ENCODE results near the gene FIGLA. TPM values are rescaled to one million over a fixed set of nuclear protein-coding genes. Genes with fewer than 3 reads are reported as not detected.

Gene FIGLA
- polyA plus RNA-seq, 1 donor (not counting 4 experiments of a cell fraction or from before 2014, with no cell fraction given) = not detected

DNA sequence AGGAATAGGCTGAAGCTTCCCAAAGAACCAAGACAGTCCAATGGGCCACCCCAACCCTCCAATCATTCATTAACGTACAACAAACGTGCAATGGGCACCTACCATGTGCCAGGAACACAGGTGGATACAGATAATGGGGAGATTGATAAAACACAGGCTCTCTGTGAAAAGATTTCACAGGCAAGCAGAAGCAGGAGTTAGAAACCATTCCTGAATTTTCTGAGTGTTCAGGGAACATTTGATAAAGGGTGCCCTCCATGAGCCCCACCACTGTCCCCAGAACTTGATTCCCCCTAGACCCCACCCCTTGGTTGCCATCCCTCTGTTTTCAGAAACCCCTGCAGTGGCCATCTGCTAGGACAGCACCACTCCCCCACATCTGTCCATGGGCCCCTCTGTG, 43.7 kb upstream of the FIGLA start:
- Histone ChIP-seq H3K9me3 (ENCODE audit: control insufficient read depth, low read depth, low read length) (no peaks in the 10 kb centered on the region), H3K27me3 (ENCODE audit: control insufficient read depth, extremely low read depth, insufficient read depth, low read length) (peaks cover 29% of the 10 kb centered on the region), H3K4me3 (ENCODE audit: control insufficient read depth in 2 of 3, extremely low read depth in 1 of 3, insufficient read depth in 2 of 3, low read depth in 1 of 3, low read length in 3 of 3) (no peak overlapping the region), H2AFZ (ENCODE audit: control insufficient read depth, low read length) (no peak overlapping the region), H3K27ac (ENCODE audit: control insufficient read depth, insufficient read depth, low read length) (no peak overlapping the region), H3K9me1 (ENCODE audit: control insufficient read depth, extremely low read depth, insufficient read depth, low read length) (no peaks in the 10 kb centered on the region), H4K20me1 (ENCODE audit: control insufficient read depth, extremely low read depth, insufficient read depth, low read length) (no peaks in the 10 kb centered on the region), H3K4me2 (ENCODE audit: control insufficient read depth, extremely low read depth, insufficient read depth, low read depth, low read length) (no peak overlapping the region), H3K9ac (ENCODE audit: control insufficient read depth, extremely low read depth, insufficient read depth, low read length) (no peak overlapping the region), H3K4me1 (ENCODE audit: control insufficient read depth, extremely low read depth, insufficient read depth, low read length) (no peaks in the 10 kb centered on the region), H3K79me2 (ENCODE audit: control insufficient read depth, insufficient read depth, low read length) (no peaks in the 10 kb centered on the region), H3K36me3 (ENCODE audit: control insufficient read depth in 2 of 2, extremely low read depth in 1 of 2, insufficient read depth in 2 of 2, low read length in 2 of 2) (no peaks in the 10 kb centered on the region)
- DNase-seq (ENCODE audit: low read depth, low spot score) = no peak
- dilution Hi-C loops (cut with MboI; ENCODE audit: extremely low pct_ligation_motif_present, low sequenced_read_pairs) = no loop called here
- no peak for FAIRE-seq
- TF ChIP-seq EZH2 (IDR thresholded peaks at IDR 0.05; ENCODE audit: low read length) = no peak
- no peak for TF ChIP-seq CTCF (optimal IDR thresholded peaks at IDR 0.05 in 1 of 3, IDR thresholded peaks at IDR 0.05 in 1 of 3, conservative IDR thresholded peaks at IDR 0.05 in 1 of 3; ENCODE audit: extremely low read depth in 1 of 3, insufficient read depth in 2 of 3, low read length in 3 of 3)

GRCh38 chr2:70833246-70833645, 42.8 kb upstream of the FIGLA start:
- H3K9me3 ChIP-seq (ENCODE audit: control insufficient read depth, low read depth, low read length) = no peaks in the 10 kb centered on the region
- H2AFZ ChIP-seq (ENCODE audit: control insufficient read depth, low read length) = no peak overlapping the region
- FAIRE-seq (no peak), DNase-seq (ENCODE audit: low read depth, low spot score) (no peak)
- no peak overlapping the region for H3K9ac ChIP-seq (ENCODE audit: control insufficient read depth, extremely low read depth, insufficient read depth, low read length)
- no peak overlapping the region for H3K27ac ChIP-seq (ENCODE audit: control insufficient read depth, insufficient read depth, low read length)
- H3K4me3 ChIP-seq (ENCODE audit: control insufficient read depth in 2 of 3, extremely low read depth in 1 of 3, insufficient read depth in 2 of 3, low read depth in 1 of 3, low read length in 3 of 3) = no peak overlapping the region
- H3K27me3 ChIP-seq (ENCODE audit: control insufficient read depth, extremely low read depth, insufficient read depth, low read length) = peaks cover 26% of the 10 kb centered on the region
- TF ChIP-seq CTCF (optimal IDR thresholded peaks at IDR 0.05 in 1 of 3, IDR thresholded peaks at IDR 0.05 in 1 of 3, conservative IDR thresholded peaks at IDR 0.05 in 1 of 3; ENCODE audit: extremely low read depth in 1 of 3, insufficient read depth in 2 of 3, low read length in 3 of 3) (no peak), EZH2 (IDR thresholded peaks at IDR 0.05; ENCODE audit: low read length) (no peak)
- dilution Hi-C loops (cut with MboI; ENCODE audit: extremely low pct_ligation_motif_present, low sequenced_read_pairs) = no loop called here
- no peaks in the 10 kb centered on the region for H3K4me1 ChIP-seq (ENCODE audit: control insufficient read depth, extremely low read depth, insufficient read depth, low read length)
- no peaks in the 10 kb centered on the region for H3K36me3 ChIP-seq (ENCODE audit: control insufficient read depth in 2 of 2, extremely low read depth in 1 of 2, insufficient read depth in 2 of 2, low read length in 2 of 2)
- H3K4me2 ChIP-seq (ENCODE audit: control insufficient read depth, extremely low read depth, insufficient read depth, low read depth, low read length) = no peak overlapping the region
- no peaks in the 10 kb centered on the region for H3K9me1 ChIP-seq (ENCODE audit: control insufficient read depth, extremely low read depth, insufficient read depth, low read length)
- no peaks in the 10 kb centered on the region for H3K79me2 ChIP-seq (ENCODE audit: control insufficient read depth, insufficient read depth, low read length)
- no peaks in the 10 kb centered on the region for H4K20me1 ChIP-seq (ENCODE audit: control insufficient read depth, extremely low read depth, insufficient read depth, low read length)
